Activated CD4-positive, alpha-beta T cell treated with anti-CD3 and anti-CD28 coated beads, Interleukin-2, amount 50 U/mL, for 1 hour (primary cell): ENCODE results near the gene CCIN.

Experiments used
- DNase-seq: peaks from one replicate; pipeline ENCODE4 v3.0.0-alpha.2; 2020

The CCIN gene

DNA sequence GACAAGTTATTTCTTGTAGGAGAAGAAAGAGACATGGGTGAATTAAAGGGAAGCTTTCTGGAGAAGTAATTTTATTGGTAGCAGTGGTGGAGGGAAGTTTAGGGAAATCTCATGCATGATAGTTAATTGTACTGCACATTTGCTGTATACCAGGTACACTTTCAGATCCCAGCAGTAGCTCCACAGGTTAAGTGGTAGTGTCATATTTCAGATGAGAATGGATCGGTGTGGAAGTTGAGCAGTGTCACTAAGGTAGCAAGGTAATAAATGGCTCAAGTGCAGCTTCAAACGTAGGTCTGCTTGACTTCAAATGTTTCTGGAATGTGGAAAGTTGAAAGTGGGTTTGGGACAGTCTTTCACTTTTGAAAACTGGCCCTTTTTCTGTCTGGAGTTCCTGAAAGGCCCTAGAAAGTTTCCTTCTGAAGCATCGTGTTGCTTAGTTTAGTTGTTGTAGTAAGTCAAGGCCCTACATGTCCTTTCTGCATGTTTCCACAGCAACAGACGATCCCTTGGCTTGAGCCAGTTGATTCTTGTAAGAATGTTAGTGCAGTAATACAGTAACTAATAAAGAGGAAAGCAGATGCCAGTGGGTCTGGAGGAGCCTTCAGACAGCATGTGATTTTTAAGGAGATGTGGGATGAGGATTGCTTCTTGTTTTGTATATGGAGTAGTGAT, 25.3 kb downstream of the CCIN start:
- DNase-seq = no peak

- DNase-seq = no peak
Observed at GRCh38 chr9:36204906-36205547, 35.8 kb downstream of the CCIN start.

DNA sequence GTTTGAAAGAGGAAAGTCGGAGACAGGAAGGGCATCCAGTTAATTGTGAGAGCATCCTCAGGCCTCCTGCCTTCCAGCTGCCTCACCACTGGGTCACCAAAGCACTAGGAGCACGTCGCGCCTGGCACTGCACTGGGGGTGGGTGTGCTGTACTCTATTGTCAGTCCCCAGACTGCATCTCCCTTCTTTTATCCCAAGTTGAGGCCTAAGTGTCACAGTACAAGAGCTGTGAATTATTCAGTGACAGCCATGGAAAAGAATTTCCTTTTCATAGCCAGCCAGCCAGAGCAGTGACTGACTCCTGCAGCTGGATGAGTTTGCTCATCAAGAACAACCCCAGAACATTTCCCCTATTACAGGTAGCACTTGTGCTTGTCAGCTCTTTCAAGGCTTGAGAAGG, 37.8 kb downstream of the CCIN start:
- DNase-seq = no peak

DNA sequence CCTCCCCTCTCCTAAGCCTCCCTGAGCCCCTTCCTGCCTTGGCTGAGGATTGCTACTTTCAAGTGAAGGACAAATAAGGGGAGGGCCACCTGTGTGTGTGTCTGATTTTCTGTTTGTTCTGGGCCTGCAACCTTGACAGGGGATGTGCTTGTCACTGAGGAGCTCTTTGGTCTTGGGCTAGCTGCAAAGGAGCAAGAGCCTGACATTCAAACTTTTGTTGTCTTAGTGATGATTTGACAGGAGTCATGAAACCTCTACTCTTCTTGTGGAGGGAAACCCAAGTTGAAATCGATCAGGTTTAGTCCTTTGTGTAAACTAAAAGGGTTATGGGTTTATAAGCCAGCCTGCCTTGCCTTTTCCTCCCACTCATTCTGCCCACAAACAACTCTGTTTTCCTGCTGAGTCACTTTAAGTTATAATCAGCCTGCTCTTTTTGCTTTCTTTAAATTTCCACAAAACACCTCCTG, 38.4 kb downstream of the CCIN start:
- no peak for DNase-seq

DNA sequence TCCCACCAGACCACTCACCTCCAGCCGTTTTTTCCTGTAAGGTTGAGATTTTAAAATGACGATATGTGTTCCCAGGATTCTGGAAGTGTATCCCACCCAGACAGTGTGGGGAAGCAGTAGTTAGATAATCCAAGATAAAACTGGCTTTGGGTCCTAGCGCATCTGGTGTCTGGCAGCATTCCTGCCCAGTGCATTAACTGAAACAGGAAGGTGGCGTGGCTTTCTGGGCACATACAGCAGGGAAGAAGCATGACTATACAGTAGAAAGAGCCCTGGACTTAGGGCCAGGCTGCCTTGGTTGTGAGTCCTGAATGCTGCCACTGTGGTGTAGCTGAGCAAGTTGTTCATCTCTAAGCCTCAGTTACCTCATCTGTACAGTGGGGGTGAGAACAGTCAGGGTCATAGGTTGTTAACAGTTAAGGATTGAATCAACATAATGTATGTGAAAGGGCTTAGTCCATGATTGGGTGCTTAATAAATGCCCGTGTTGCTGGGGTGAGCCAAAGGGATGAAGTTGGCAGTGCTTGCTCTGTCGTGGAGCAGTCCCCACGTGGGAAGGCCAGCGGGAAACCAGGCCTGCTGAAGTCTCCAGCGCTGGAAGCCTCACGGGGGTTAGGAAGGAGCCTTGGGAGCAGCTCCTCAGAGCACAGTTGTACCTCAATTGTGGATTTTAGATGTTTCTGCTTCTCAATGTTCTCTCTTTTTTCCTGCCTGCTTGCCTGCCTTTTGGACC, 39.5 kb downstream of the CCIN start:
- DNase-seq = no peak

DNA sequence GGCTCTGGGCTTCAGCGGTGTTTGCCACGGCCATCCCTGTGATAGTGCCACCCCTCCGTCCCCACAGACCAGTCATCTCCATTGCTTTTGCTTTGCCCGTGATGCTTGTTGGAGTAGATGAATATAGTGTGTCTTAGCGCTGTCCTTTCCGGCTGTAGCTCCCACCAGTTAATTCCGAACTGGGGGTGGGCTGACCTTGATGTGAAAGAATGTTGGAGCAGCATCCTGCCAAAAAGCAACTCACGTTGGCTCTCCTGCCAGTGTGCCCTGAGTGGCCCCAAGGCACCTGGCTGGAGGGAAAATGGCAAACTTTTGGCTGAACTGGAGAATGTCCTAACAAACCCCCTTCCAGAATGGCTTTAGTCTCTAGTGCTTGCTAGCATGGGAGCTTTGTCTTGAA, 41.5 kb downstream of the CCIN start:
- no peak for DNase-seq

DNA sequence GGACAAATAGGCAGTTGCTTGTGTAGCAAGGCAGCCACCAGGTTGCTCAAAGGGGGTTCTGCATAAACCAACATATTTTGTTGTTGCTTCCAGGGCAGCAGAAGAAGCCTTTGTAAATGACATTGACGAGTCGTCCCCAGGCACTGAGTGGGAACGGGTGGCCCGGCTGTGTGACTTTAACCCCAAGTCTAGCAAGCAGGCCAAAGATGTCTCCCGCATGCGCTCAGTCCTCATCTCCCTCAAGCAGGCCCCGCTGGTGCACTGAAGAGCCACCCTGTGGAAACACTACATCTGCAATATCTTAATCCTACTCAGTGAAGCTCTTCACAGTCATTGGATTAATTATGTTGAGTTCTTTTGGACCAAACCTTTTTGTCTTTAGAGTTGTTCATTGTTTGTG, 42.3 kb downstream of the CCIN start:
- no peak for DNase-seq

DNA sequence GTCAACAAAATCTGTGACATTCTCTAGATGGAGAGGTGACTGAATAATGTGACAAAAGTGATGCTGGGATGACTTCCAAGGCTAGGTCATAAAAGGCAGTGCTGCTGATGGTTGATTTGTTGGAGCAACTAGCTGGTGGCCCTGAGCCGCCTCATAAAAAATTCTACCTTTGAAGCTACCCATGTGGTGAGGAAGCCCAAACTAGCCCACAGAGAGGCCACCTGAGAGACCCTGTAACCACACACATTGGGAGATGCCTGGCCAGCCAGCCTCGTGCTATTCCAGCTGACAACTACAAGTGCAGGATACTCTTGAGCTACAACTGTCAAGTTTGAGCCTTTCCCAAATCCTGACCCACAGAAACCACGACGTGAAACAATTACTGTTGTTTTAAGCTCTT, 44.2 kb downstream of the CCIN start:
- no peak for DNase-seq

DNA sequence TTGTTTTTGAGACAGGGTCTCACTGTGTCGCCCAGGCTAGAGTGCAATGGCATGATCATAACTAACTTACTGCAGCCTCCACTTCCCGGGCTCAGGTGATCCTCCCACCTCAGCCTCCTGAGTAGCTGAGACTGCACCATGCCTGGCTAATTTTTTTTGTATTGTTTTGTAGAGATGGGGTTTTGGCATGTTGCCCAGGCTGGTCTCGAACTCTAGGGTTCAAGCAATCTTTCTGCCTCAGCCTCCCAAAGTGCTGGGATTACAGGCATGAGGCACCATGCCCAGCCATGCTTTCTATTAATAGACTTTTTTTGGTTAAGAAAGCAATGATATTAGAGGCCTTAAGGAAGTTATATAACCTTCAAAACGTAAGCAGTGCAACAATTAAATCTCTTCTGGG, 44.8 kb downstream of the CCIN start:
- no peak for DNase-seq

DNA sequence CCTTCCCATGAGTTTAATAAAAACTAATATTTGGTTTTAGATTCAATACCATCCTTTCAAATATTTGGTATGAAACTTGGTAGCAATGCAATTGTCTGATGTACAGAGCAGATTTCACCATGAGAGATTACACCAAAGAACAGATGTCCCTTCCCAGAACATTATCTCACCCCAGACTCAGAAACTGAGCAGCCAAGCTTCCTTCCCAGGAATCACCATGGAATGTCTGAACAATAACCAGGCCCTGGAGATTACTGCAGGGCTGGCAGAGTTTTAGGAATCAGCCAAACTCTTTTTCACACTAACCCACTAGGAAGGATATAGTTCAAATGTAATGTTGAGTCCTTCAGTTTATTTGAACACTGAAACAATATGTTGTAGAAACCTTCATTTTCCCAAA, 45.4 kb downstream of the CCIN start:
- DNase-seq = no peak

- DNase-seq = no peak
Observed at GRCh38 chr9:36217256-36217968, 48.2 kb downstream of the CCIN start.

GRCh38 chr9:36218011-36218410, 48.8 kb downstream of the CCIN start:
- DNase-seq = no peak

DNA sequence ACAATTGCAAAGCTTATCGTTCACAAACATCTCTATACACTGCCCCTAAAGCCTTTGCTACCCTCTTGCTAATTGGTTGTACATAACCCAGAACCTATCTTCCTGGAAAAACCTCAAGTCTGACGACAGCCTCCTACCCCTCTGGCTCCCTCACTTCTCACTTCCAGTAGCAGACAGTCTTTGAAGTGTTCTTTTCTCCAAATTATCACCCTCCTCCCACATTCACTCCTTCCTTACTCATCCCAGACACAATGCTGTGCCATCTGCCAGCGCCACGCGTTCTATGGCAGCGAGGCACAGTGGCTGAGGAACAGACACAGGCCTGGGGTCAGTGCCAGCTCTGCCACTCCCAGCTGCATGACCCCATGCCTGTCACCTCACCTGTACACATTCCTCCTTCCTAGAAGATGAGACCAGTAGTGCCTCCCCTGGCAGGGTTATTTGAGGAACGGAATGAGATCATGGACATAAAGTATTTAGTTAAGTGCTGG, 49.3 kb downstream of the CCIN start:
- DNase-seq = no peak
